ENCODE measurements around the gene DOK1. TPM values are rescaled to one million over a fixed set of nuclear protein-coding genes. Genes with fewer than 3 reads are reported as not detected.

DOK1 gene
- polyA plus RNA-seq, 3 donors: 48.0 to 53.6 (median 49.3) TPM

DNA sequence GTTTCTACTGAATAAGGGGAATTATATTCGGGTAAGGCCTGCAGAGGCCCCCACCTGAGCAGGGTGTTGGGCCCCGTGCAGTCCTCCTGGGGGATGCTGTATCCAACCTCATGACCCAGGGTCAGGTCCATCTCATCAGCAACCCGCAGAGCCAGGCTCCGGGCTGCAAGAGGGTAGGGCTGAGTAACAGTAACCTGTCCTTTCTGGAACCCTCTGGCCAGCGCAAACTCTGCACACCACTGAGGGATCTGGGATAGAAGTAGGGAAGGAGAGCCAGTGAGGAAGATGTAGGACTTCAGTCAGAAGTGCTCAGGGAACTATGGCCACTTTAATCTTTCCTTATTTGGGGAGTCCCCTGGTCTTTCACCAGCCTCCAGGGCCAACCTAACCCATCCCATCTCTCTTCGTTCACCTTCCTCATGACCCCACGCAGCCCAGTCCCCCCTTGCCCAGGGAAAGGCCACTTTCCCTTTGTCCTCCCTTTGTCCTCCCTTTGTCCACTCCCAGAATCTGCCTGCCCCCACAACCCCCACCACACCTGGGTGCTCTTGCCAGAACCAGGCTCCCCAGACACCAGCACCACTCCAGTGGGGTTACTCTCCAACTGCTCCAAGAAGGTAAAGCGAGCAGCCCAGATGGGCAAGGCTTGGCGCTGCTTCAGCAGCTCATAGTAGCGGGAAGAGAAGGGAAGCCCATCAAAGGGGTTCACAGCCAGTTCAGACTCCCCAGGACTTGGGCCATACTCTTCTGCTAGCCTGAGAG is 29.4 kb upstream of the DOK1 start:
- H3K79me2 ChIP-seq (ENCODE audit: insufficient read depth, low read length): peaks cover 25% of the 10 kb centered on the region

More for the DNA sequence above, 29.4 kb upstream of the DOK1 start:
- no peak for TF ChIP-seq CTCF (IDR thresholded peaks at IDR 0.05)
- no peaks in the 10 kb centered on the region for H3K9me3 ChIP-seq (replicated peaks in 1 of 2; ENCODE audit: control insufficient read depth in 1 of 2, insufficient read depth in 1 of 2, low read length in 2 of 2)
- H3K27me3 Mint-ChIP-seq (ENCODE audit: low read depth in 3 of 3): peaks cover 21 to 24% (median 23%) of the 10 kb centered on the region in 3 donors
- H3K36me3 ChIP-seq (replicated peaks in 1 of 2; ENCODE audit: control insufficient read depth in 1 of 2, insufficient read depth in 2 of 2, low read length in 2 of 2): peaks cover 17 to 25% of the 10 kb centered on the region in 2 donors
- H4K20me1 ChIP-seq (ENCODE audit: insufficient read depth, low read length): peaks cover 26% of the 10 kb centered on the region
- H3K36me3 Mint-ChIP-seq: peaks cover 24 to 37% of the 10 kb centered on the region in 2 donors
- H3K9me3 Mint-ChIP-seq: peaks cover 0 to 10% (median 1%) of the 10 kb centered on the region in 7 donors
- no peak overlapping the region for H3K27ac ChIP-seq (ENCODE audit: low read depth in 1 of 2, low read length in 2 of 2)
- H3K27ac Mint-ChIP-seq: no peak overlapping the region
- H3K9ac ChIP-seq (ENCODE audit: insufficient read depth, low read length, poor library complexity, severe bottlenecking): no peak overlapping the region
- H3K4me1 ChIP-seq (ENCODE audit: control insufficient read depth in 1 of 2, insufficient read depth in 2 of 2, low read length in 2 of 2): peaks cover 16 to 29% of the 10 kb centered on the region in 2 donors
- intact Hi-C loops (cut with micrococcal nuclease): loop anchor here (5.0 kb wide), 2 partner anchors 43 to 68 kb away; partner anchors contain the start of genes INO80B (in 2 of the 2), WBP1 (in 2 of the 2), CCDC142 (in 1 of the 2) and TTC31 (in 1 of the 2)
- no peak overlapping the region for H2AFZ ChIP-seq (ENCODE audit: insufficient read depth, low read depth, low read length, poor library complexity, severe bottlenecking)
- no peak for DNase-seq
- H3K4me1 Mint-ChIP-seq: peaks cover 26% of the 10 kb centered on the region
- H3K4me2 ChIP-seq (replicated peaks; ENCODE audit: extremely low read depth, low read length, poor library complexity, severe bottlenecking): no peak overlapping the region
- WGBS (ENCODE audit: insufficient coverage): 100% methylated on average over 6 of the region's 10 CpGs
- peaks cover 0 to 9% of the 10 kb centered on the region in 2 donors for H3K27me3 ChIP-seq (ENCODE audit: control insufficient read depth in 2 of 2, insufficient read depth in 2 of 2, low read length in 2 of 2)
- no peak overlapping the region for H3K4me3 Mint-ChIP-seq
- no peak overlapping the region for H3K4me3 ChIP-seq (replicated peaks in 1 of 3; ENCODE audit: low read depth in 2 of 3, low read length in 3 of 3)

All from CD14-positive monocyte (primary cell).